Stimulated activated CD4-positive, alpha-beta T cell treated with anti-CD3 and anti-CD28 coated beads, TNF-alpha, amount 100 ng/mL, for 24 hours (primary cell): ENCODE measurements around the gene PER2.
A peak's percentile ranks its signal among the peaks of the same experiment; 100 is the strongest.
"Not testable (repeated sequence)": the region's sequence is repeated elsewhere in the genome, so short reads cannot be mapped to it uniquely, and the experiment has no call there.

Source experiments
- DNase-seq, 3 experiments: peaks; one replicate each; pipeline ENCODE4 v3.0.0-alpha.2; 2020; ENCODE audit warnings: low read depth in 3 of 3

The PER2 gene, protein sequence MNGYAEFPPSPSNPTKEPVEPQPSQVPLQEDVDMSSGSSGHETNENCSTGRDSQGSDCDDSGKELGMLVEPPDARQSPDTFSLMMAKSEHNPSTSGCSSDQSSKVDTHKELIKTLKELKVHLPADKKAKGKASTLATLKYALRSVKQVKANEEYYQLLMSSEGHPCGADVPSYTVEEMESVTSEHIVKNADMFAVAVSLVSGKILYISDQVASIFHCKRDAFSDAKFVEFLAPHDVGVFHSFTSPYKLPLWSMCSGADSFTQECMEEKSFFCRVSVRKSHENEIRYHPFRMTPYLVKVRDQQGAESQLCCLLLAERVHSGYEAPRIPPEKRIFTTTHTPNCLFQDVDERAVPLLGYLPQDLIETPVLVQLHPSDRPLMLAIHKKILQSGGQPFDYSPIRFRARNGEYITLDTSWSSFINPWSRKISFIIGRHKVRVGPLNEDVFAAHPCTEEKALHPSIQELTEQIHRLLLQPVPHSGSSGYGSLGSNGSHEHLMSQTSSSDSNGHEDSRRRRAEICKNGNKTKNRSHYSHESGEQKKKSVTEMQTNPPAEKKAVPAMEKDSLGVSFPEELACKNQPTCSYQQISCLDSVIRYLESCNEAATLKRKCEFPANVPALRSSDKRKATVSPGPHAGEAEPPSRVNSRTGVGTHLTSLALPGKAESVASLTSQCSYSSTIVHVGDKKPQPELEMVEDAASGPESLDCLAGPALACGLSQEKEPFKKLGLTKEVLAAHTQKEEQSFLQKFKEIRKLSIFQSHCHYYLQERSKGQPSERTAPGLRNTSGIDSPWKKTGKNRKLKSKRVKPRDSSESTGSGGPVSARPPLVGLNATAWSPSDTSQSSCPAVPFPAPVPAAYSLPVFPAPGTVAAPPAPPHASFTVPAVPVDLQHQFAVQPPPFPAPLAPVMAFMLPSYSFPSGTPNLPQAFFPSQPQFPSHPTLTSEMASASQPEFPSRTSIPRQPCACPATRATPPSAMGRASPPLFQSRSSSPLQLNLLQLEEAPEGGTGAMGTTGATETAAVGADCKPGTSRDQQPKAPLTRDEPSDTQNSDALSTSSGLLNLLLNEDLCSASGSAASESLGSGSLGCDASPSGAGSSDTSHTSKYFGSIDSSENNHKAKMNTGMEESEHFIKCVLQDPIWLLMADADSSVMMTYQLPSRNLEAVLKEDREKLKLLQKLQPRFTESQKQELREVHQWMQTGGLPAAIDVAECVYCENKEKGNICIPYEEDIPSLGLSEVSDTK (N-terminal part only)

DNA sequence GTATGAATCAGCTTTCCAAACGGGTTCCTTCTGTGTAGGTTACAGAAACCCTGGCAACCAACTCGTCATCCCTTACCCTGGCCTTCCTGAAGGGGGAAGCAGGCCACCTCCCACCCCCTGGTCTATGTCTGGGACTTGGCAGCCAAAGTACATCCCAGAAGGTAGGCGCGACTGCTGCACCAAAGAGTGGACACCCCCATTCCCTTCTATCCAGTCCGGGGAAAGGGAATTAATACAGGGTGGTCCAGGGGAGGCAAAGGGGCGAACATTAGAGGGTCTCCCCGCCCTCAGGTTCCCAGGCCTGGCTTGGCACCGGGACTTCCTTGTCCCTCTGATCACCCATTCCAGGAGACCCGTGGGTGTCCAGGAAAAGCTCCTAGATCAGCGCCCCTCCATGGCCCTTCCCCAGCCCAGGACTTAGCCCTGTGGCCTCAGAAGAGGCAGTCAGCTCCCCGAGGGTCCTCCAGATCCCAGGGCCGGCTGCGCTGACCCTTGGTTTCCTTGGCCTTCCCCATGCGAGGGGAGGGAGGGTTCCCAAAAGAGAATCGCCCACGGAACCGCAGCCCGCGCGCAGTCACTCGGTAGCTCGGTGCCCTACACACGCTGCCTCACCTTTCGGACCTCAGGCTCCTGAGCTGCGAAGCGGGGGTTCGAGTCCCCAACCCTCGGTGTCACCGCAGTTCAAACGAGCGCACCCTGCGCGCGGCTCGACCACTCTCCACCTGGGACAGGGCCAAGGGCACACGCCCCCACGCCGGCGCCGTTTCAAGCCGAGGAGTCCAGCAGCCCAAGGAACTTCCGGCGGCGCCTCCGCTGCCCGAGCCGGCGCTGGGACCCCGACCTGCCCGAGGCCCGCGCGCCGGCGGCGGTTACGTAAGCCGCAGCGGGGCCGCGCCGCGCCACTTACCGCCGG, at the start of gene PER2:
Gene PER2, minus strand, starts transcription at position 874 of the 913 bp plus-strand sequence. CDS start 10,674 bp downstream, outside the sequence.
- peak in 2 of 3 experiments; percentile 21 to 37 for DNase-seq

DNA sequence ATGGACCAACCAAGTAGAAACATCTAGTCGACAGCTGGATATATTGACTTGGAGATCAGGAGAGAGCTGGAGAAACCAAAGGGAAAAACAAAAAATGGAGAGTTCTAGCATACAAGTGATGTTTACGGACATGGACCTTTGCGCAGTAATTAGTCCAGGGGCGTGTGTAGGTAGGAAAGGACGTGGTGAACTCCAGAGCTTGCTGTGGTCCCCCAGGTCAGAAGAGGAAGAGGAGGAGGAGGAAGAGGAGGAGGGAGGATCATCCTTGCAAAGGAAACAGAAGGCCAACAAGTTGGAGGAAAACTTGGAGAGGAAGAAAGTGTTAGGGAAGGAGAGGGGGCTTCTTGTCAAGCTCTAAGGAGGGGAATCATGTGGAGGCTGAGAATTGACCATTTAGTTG, 49.4 kb upstream of the PER2 start:
- no peak for DNase-seq

DNA sequence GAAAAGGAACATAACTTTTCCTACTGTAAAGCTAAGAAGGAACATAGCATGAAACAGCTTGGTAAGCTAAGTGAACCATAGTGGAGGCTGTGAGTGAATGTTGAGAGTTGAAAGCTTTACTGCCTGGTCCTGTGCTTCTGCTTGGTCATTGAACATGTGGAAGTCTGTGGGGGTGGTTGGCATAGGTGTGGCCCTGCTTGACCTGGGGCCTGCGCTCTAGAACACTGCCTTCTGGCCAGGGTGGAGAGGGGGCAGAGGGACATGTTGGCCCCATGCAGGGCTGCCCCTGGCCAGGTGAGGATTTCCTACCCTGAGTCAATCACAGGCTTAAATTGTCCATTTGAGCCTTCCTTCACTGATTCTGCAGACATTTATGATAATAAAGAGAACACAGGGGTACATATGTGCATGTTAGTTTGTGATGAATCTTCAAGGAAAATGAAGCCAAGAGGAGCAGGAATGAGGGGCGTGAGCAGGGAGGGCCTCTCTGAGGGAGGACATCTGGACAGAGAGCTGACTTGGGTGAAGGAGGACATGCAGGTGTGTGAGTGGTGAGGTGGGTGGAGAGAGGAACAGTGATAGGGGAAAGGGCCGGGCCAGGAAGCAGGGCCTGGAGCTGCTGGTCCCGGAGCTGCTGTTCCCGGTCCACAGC, 48.5 kb upstream of the PER2 start:
- no peak for DNase-seq

DNA sequence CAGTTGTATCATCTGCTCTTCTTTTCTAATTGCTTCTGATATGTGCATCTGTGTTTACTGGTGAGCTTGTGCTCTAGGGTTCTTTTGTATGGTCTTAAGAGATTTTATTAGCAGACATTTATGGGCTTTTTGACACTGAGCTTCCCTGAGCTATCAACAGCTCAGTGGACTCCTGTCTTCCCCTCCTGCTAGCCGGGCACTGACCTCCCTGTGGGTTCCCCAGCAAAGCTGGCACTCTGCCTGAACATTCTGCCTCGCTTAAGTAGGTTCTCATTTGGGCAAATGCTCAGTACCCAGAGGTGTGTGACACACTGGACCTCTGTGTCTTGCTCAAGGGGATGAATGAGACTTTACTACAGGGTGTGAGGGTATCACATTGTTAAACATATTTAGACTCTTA, 47.7 kb upstream of the PER2 start:
- DNase-seq = no peak

DNA sequence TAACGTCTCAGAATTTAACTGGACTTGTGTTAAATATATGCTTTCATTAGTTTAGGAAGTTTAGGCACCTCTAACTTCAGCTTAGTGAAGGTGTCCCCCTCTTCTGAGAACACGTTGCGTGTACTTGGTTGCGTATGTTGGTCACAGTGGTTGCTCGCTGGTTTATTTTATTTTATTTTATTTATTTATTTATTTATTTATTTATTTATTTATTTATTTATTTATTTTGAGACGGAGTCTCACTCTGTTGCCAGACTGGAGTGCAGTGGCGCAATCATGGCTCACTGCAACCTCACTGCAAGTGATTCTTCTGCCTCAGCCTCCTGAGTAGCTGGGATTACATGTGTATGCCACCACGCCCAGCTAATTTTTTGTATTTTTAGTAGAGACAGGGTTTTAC, 47.2 kb upstream of the PER2 start:
- DNase-seq = not testable (repeated sequence)

DNA sequence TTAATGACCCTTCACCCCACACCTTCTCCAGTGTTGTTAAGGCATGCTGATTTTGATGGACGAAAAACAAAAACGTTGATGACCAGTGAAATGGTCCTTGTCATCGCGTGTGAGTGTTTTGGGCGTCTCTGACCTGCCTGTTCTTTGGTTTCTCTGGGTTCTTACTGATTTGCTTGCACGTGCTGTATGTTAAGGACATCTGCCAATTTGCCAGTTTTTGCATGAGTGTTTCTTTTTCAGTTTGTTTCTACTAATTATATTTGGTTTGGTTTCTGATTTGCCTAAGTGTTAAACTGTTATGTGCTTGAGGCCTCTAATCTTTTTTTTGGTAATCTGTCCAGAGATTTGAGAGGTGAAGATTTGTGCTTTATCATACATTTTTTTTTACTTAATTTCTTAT, 46.5 kb upstream of the PER2 start:
- no peak for DNase-seq

DNA sequence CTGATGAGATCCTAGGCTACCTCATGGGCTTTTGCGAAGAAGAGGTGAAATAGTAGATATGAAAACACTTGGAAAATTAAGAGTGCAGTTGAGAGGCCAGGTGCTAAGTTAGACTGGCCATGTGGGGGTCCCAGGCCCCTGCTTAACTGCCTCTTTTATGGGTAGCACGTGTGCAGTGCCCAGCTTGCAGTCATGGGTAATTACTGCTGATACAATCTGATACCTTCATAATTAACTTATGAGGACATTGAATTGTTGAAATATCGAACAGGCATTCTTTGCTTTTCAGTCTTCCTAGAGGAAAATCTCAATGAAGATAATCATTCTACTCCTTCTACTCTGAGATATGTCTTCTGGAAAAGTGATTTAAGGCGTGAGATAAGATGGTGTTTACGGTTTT, 43.5 kb upstream of the PER2 start:
- DNase-seq = no peak

DNA sequence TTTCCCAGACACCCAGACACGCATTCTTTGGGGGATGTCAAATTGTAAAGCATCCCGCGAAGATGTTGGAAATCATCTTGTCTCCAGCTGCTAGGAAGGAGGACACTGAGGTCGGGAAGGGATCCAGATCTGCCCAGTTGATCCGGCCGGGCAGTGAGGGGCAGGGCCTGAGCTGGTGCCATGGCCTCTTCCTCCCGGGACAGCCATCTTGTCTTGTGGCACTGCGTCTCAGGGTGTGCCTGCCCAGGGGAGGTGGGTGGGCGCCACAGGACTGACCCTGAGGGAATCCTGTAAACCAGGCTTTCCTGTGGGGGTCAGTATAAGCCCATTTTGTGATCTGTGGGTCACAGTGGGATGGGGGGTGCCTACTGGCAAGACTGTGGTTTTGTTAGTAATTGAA, 42.0 kb upstream of the PER2 start:
- no peak for DNase-seq

DNA sequence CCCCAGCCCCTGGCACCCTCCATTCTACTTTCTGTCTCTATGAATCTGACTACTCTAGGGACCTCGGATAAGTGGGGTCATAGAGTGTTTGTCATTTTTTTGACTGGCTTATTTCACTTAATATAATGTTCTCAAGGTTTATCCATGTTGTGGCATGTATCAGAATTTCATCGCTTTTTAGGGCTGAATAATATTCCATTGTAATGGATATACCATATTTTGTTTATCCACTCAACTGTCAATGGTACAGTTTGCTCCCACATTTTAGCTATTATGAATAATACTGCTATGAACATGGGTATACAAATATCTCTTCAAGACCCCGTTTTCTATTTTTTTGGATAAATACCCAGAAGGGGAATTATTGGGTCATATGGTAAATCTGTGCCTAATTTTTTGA, 39.3 kb upstream of the PER2 start:
- no peak for DNase-seq

DNA sequence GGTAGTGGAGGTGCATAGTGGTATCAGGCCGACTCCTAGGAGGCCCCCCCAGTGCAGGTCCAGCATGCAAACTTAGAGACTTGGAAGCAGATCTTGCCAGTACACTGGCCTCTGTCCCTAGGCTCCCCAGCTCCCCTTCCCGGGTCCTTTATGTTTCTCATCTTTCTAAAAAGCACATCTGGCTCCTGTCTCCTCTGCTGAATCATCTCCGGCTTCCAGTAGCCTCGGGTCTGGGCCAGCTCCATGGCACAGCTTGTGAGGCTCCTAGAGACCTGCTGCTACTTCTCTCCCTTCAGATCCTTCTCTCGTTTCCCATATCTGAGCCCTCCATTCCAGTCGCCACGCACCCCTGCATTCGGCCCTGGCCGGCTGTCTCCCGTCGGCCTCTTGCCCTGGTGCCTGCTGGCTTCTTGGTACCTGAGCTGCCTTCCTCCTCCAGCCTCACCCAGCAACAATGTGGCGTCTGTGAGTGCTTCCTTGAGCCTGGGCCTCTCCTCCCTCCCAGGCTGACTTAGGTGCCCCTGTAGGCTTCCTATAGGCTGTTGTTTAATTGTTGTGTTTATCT, 38.5 kb upstream of the PER2 start:
- DNase-seq = no peak

DNA sequence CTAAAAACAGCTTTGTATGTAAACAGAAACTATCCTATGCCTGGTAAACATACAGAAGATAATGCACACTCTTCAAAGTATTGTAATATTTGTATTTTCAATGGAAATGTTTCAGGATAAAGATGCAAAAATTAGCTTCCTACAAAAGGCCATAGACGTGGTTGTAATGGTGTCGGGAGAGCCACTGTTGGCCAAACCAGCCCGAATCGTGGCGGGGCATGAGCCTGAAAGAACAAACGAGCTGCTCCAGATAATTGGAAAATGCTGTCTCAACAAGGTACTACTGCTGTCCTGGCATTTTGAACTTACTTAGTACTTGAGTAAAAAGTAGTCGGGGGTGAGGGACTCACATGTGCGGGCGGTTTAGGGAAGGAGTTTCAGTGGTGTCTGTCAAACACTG, 37.3 kb upstream of the PER2 start:
- DNase-seq = no peak

DNA sequence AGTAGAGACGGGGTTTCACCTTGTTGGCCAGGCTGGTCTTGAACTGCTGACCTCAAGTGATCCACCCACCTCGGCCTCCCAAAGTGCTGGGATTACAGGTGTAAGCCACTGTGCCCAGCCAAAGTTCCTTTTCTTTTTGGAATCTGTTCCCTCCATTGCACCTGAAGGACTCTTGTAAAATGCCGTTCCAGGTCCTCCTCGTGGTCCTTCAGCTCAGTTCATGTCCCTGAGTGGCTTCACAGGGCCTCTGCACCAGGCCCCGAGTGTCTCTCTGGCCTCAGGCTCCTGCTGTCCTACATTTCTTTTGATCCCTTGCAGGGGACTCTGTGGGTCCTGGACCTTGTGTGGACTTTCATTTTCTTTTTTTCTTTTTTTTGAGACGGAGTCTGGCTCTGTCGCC, 35.8 kb upstream of the PER2 start:
- not testable (repeated sequence) for DNase-seq

DNA sequence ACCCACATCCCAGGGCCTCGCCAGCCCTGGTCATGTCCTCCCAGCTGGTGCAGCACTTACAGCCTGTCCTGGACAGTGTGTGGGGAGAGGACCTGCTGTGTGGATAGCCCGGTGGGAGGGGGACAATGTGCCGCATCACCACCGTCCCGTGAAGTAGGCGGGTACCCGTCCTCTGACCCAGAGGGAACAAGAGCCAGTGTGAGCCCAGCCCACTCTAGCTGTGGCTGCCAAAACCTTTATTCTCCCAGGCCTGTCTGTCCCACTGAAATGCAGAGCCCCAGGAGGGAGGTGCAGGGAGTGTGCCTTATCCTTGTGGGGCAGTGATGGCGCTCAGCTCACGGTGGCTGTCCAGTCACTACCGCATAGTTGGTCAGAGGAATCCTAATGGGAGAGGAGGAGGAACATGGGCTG, 33.6 kb upstream of the PER2 start:
- DNase-seq = no peak

DNA sequence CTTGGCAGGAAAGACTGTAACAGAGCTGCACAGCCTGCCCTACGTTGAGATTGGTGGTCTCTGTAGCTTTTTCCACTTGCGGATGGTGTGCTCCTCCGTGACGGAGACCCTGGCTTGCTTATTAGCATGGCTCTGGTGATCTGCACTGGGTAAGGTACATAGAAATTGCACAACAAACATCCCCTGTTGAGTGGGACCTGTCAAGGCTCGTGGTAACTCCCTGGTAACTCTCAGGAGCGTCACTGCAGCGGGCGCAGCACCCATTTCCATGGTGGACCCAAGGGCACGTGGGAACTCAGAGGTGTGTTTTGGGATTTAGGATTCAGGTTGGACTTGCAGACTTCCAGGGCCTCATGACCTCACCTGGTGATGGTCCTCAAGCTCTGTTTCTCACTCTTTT, 33.1 kb upstream of the PER2 start:
- DNase-seq = no peak

DNA sequence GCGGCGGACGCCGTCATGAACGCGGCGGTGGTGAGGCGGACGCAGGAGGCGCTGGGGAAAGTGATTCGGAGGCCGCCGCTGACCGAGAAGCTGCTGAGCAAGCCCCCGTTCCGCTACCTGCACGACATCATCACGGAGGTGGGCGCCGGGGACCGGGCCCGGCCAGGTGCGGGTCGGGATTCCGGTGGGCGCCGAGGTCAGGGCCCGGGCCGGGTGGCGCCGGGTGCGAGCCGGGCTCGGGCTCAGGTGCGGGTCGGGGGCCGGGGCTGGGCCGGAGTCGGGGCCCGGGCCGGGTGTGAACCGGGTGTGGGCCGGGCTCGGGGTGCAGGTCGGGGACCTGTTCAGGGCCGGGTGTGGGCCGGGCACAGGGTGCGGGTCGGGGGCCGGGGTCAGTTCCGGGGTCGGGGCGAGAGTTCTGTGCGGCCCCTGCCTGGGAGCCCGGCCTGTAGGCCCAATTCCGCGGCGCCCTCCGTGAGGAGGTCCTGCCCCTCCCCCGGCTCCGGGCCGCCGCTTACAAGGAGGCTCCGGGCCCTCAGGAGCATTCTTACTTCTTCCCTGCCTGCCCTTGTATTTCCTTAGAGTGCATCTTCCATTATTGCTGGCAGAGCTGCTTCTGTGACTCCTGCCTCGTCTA, 32.4 kb upstream of the PER2 start:
- DNase-seq = peak in 1 of 3 experiments; percentile 8

DNA sequence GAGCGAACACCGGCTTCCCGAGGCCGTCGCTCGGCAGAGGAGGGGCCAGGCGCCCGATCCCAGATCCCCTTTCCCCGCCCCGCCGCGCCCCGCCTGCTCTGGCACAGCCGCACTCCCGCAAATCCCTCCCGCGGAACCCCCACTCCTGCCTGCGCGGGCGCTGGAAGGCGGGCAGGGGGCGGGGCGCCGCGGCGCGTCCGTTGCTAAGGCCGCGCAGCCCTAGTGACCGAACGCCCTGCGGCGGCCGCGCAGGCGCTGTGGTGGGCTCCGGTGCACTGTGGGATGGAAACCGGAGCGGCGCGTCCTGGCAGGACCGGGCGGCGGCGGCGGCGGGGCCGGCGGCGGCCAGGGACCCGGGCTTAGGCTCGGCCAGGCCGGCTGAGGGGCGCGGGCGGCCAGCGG, 31.8 kb upstream of the PER2 start, which contains the start of gene TRAF3IP1:
Gene TRAF3IP1, plus strand, starts transcription at position 273 of the 402 bp plus-strand sequence. CDS start 145 bp downstream, outside the sequence.
- peak; percentile 73 to 87 (median 73) for DNase-seq

DNA sequence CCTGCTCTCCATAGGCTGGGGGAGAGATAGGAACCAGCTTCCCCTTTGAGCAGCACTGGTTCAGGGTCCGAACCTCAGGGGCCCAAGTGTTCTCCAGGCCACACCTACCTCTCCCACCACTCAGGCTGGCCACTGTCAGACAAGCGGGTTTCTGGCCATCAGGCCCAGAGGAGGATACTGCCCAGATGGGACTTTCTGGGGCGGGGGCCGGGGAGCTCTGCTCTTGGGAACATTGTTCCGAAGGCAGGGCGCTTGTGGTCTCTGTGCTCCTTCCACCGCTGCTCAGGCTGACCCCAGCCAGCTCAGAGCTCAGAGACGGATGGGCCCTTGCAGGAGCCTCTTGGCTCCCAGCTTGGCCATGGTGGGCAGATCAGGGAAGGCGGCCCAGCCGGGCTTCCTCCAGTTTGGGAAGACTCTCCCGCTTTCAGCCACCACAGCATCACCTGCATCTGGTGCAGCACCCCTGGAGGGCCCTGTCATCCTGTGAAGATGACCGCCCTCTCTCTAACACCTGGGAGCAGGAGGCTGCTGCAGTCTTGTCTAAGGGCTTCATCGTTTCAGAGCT, 26.7 kb upstream of the PER2 start:
- no peak for DNase-seq

DNA sequence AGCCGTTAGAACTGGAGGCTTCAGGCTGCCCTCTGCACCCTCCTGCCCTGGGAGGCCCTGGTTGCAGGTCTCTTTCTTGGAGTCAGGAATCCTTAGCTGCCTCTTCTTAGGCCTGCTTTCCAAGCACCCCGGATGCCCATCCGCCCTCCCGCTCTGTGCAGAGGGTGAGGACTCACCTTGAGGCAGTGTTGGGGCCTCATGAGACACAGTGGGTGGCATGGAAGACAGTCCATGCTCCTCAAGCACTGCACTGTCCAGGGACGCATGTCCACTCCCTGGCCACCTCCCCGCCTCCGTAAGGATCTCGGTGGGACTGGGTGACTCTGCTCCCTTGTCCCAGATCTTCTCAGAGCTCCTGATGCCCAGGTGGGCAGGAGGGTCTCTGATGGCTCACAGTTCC, 26.2 kb upstream of the PER2 start:
- DNase-seq = no peak

DNA sequence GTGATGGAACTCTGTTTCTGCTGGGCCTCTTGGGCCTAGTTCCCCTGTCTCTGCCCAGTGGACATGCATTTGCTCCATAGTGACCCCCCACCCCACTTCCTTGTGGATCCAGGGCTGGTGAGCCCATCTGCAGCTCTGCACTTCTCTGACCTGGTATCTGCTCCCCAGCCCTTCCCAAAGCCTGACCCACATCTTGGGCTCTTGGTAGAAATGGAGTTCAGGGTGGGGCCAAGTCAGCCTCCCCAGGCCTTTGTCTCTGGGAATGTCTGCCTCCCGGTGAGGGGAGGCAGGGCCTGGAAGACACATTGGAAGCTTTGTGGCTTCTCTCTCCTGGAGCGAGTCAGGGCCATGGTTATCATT, 25.6 kb upstream of the PER2 start:
- DNase-seq = no peak
